ENCODE data around the gene WDR7.

WDR7 gene

GRCh38 chr18:56995579-56996188 lies 344.5 kb downstream of the WDR7 start:
- DNase-seq (ENCODE audit: low read depth) = no peak

DNA sequence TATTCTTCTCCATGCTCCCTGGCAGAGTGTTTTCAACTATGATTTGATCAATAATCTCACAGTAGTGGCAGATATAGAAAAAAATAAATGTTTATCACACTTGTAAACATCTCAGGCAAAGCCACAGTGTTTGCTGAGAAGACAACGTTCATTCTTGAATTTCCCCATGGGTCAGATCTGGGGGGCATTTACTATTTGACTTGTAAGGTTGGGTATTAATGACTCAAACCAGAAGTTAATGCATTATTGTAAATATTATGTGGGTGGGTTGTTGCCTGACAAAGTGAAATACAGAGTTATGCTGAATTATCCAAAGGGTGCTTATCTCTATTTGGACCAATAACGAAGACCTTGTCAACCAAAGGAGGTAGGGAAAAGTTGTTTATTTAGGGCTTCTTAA lies 346.0 kb downstream of the WDR7 start:
- no peak for DNase-seq (ENCODE audit: low read depth)

DNA sequence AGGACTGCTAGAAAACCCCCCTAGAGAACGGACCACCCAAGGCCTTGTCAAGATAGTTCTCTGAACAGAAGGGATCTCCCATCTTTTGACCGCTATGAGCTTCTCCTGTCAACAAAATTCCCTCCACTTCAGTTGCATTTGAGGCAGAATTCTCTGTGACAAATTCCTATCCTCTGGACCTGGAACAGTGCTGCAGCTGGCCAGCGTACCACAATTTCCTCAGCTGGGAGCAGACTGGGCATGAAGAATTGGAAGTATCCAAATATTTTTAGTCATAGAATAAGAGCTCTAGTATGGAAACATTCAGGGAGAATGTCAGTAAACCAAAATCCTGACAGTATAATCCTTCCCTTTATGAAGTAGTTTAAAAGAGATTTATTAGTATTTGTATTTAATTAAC lies 348.7 kb downstream of the WDR7 start:
- no peak for DNase-seq (ENCODE audit: low read depth)

DNA sequence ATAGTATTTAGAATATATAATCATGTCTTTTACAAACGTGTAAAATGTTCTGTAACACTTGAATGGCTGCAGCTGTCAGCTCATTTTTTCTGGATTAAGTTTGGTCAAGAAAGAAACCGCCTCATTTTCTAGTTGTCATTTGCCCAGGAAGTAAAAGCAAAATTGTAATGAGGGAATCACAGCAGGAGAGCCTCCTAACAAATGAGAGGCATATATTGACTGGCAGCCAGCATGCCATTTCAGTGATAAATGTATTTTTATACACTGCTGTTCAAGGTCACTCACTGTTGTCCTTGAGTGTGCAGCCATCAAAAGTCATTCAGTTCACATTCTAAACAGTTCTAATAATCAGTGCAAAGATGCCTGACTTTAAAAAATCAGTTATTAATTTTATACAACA lies 351.5 kb downstream of the WDR7 start:
- DNase-seq (ENCODE audit: low read depth) = no peak

- DNase-seq (ENCODE audit: low read depth) = no peak
Observed at GRCh38 chr18:57003342-57003741, 352.2 kb downstream of the WDR7 start.

- DNase-seq (ENCODE audit: low read depth) = no peak
Observed at GRCh38 chr18:57004366-57005121, 353.4 kb downstream of the WDR7 start.

DNA sequence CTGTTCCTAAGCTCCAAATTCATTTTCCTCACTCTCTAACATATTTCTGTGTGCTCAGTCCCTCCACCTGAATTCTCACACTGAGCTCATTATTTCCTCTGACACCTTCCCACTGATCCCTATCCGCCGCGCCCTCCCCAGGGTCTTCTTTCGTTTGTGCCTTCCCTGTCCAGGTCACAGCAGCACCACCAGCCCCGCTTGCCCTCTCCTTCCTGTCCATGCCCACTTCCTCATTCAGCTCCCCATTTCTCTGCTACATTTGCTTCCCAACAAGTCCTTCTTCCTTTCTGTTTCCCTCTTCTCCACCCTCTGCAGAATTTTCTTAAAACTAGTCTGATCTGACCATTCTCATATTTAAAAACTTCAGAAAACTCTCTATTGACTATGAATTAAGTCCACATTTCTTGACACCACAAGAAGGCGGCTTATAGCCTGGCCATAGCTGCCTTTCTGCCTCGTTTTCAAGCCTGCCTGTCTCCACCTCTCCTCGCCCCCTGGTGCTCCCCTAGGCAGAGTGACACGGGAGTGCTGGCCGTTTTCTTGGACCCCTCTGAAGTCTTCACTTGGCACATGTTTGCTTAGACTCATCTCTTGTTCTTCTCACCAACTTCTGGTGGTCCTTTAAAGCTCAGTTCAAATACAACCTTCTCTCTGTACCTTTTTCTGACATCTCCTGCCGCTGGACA lies 357.0 kb downstream of the WDR7 start:
- no peak for DNase-seq (ENCODE audit: low read depth)

- DNase-seq (ENCODE audit: low read depth) = no peak
Observed at GRCh38 chr18:57009844-57010243, 358.7 kb downstream of the WDR7 start.

- no peak for DNase-seq (ENCODE audit: low read depth)
Observed at GRCh38 chr18:57014772-57015413, 363.7 kb downstream of the WDR7 start.

GRCh38 chr18:57015451-57015850 lies 364.3 kb downstream of the WDR7 start:
- no peak for DNase-seq (ENCODE audit: low read depth)

DNA sequence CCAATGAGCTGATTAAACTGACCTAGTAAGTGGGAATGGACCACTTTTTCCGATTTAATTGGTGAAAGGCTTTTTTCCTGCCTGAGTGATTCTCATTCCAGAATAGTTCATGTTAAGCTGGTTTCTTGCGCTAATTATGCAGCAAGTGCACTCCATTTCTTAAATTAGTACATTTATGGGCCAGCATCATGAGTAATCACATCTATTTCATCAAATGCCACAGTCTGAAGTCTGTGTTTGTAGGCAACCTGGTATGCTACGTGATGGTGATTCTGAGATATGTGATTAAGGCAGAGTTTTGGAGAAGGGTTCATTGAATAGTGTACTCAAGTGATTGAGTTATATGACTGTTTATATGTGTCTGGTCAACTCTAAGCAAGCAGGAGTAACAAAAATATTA lies 367.7 kb downstream of the WDR7 start:
- no peak for DNase-seq (ENCODE audit: low read depth)

- DNase-seq (ENCODE audit: low read depth) = no peak
Observed at GRCh38 chr18:57022716-57023115, 371.6 kb downstream of the WDR7 start.

DNA sequence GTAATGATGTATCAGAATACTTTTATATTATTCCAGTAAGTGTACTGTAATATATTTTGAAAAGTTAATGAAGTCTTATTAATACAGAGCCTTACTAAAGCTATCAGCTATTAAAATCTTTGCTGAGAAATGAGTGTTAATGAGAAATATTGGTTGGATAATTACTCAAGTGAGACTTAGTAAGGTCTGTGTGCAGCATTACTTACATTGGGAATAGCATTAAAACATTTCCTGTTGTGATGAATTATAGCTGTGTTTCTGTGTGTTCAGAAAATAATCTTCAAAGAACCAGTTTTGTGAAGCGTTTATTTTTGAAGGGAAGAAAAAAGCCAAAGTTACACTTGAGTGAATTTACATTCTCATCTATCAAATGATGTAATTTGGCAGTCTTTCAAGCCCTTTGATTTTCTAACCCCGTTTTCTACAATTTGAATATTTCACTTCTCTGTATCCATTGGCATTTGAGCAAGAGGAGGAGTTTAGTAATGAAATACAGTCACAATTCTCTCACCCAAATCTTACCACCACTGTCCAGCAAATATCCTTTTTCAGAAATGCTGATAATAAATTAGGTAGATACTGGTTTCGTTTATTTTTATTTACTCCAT lies 372.2 kb downstream of the WDR7 start:
- no peak for DNase-seq (ENCODE audit: low read depth)

- no peak for DNase-seq (ENCODE audit: low read depth)
Observed at GRCh38 chr18:57025540-57025939, 374.4 kb downstream of the WDR7 start.

GRCh38 chr18:57026316-57026715 lies 375.2 kb downstream of the WDR7 start:
- no peak for DNase-seq (ENCODE audit: low read depth)

DNA sequence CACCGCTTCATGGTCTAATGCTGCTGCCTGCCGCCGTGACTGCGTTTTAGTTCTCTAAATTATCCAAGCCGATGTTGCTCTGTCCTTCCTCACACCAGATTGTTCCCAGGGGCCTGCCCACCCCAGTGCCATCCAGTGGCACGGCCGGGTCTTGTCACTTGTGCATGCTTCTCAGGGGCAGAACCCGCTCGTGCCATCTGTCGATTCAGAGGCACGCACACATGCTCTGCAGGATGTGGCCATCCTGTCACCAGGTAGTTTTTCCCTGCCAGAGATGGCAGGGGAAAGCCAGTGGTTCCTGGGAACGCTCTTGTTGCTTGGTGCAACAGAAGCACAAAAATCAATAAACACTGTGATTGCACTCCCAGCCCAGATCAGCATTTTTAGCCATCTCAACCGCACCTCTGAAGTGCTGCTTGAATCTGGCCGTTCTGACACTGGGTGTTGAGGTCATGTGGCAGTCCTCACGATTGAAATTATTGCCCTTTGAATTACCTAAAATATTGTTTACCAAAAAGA lies 376.1 kb downstream of the WDR7 start:
- DNase-seq (ENCODE audit: low read depth) = no peak

- no peak for DNase-seq (ENCODE audit: low read depth)
Observed at GRCh38 chr18:57029761-57030160, 378.6 kb downstream of the WDR7 start.

- DNase-seq (ENCODE audit: low read depth) = no peak
Observed at GRCh38 chr18:57030417-57030816, 379.3 kb downstream of the WDR7 start.

DNA sequence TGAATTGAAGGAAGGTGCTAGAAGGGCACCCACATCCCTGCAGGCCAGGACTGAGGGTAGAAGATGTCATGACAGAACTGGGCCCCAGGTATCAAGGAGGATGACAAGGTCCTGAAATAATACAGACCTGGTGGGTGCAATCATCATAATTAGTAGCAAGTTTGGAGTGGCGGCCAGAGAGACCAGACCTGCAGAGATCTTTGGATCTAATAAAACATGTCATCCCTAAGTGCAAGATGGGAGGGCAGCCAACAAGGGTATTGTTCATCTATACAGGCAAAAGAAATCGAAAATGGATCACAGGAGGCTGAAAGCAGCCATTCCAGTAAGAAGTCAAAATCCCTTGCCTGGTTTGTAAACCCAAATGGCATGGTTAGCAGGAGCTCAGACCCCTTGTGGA lies 384.4 kb downstream of the WDR7 start:
- no peak for DNase-seq (ENCODE audit: low read depth)

DNA sequence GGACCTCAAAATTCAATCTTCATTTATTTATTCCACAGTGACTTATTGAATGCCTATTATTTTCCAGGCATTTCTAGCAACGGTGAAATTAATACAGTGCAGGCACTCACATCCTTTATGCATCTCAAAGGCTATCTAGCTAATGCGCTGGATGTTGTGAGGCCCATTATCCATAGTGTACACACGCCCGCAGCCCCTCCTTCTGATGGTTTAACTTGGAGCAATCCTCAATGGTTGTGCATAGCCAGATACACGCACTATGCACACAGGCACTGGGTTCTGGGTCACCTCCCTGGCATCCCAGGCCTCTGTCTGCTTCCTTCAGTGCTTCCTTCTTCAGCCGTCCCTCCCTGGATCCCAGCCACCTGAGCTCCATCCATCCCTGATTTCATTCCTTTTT lies 387.2 kb downstream of the WDR7 start:
- DNase-seq (ENCODE audit: low read depth) = no peak

DNA sequence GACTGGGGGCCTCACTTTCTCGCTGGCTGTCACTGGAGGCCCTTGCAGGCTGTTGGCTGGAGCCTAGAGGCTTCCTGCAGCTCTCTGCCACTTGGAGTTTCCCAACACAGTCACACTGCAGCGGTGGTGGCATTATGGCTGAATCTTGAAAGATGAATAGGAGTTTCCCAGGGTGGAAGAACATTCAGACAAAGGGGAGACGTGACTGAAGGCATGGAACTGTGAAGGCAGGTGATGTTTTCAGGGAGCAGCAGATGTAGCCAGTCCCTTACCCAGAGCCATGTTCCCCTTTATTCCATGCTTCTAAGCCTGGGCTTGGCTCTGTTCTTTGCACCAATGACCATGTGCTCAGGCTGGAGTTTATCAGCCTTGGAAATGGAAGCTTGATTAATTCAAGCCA lies 389.0 kb downstream of the WDR7 start:
- DNase-seq (ENCODE audit: low read depth) = no peak

- DNase-seq (ENCODE audit: low read depth) = no peak
Observed at GRCh38 chr18:57043241-57043640, 392.1 kb downstream of the WDR7 start.

Measured in stimulated activated CD8-positive, alpha-beta memory T cell treated with anti-CD3 and anti-CD28 coated beads, Interleukin-15, amount 100 ng/mL, for 24 hours (primary cell).